Measurements from ENCODE around the gene ZNF93.
A peak's percentile ranks its signal among the peaks of the same experiment; 100 is the strongest.
"Not testable (repeated sequence)": the region's sequence is repeated elsewhere in the genome, so short reads cannot be mapped to it uniquely, and the experiment has no call there.

ZNF93 gene

DNA sequence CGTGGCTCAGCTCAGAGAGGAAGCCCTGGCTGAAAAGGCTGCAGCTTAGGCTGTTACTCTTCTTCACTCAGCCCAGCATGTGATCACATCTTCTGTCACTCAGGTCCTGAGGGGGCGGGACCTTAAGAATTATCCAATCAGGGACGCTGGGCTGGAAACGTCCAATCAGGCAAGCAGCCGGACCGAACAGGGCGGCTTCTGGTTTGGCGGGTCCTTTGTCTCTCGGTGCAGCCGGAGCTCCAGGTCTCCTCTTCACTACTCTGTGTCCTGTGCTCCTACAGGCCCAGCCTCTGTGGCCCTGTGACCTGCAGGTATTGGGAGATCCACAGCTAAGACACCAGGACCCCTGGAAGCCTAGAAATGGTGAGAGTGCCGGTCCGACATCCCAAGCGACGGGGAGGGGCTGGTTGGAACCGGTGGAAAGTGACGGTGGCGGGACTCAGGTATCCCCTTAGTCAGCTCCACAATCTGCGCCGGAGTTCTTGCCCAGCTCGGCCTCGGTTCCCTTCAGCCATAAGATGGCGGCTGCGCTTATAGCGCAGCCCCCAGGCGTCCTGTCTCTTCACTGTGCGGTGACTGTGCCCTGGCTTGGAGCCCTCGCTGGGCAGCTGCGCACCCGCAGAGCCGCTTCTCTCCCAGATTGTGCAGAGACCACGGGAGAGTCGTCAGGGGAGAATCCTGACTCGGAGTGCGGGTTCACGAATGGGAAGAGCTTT lies at the start of gene ZNF93:
Gene ZNF93 (plus strand): TSS at position 218 of the 716 bp plus-strand sequence. CDS start 143 bp downstream, at position 361.
- DNase-seq, result peak; percentile 90

DNA sequence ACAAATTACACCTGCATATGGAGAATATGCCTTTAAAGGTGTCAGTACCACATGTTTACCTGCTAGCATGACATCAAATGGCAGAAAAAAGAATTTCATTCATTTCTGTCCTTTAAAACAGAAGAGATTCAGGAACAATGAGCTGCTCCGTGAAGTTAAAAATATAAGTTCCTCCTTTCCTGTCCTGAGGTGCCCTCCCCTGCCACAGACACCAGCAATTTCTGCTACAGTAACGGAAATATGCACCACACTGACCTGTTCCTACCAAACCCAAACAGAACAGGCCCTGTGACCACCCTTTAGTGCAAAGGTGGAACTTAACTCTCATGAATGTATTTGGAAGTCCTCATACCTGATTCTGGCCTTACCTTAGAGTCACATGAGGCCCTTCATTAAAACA lies 49.0 kb upstream of the ZNF93 start:
- not testable (repeated sequence) for DNase-seq

DNA sequence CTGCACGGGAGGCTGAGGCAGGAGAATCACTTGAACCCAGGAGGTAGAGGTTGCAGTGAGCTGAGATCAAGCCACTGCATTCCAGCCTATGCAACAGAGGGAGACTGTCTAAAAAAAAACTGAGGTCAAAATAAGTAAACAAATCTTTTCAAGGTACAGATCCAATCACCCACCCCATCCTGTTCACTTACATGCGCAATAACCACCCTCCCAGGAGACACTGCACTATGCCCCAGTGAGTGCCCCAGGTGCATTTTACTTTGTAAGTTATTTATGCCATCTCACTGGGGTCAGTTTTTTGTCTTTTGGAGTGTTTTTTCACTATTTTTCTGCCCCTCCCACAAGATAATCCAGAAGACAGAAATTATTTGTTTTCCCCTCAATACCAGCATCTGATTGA lies 42.0 kb upstream of the ZNF93 start:
- no peak for DNase-seq

DNA sequence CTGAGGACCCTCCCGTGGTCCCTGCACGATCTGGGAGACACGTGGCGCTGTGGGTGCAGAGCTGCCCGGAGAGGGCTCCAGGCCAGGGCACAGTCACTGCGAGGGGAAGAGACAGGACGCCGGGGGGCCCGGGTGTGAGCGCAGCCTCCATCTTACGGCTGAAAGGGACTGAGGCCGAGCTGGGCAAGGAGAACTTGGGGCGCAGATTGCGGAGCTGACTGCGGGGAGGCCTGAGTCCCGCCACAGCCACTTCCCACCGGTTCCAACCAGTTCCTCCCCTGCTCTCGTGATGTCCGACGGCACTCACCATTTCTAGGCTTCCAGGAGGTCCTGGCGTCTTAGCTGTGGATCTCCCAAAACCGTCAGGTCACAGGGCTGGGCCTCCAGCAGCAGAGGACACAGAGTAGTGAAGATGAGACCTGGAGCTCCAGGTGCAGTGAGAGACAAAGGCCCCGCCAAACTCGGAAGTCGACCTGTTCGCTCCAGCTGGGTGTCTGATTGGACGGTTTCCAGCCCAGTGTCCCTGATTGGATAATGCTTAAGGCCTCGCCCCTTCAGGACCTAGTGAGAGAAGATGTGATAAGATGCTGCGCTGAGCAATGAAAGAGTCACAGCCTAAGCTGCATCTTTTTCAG lies 39.9 kb upstream of the ZNF93 start:
- no peak for DNase-seq

DNA sequence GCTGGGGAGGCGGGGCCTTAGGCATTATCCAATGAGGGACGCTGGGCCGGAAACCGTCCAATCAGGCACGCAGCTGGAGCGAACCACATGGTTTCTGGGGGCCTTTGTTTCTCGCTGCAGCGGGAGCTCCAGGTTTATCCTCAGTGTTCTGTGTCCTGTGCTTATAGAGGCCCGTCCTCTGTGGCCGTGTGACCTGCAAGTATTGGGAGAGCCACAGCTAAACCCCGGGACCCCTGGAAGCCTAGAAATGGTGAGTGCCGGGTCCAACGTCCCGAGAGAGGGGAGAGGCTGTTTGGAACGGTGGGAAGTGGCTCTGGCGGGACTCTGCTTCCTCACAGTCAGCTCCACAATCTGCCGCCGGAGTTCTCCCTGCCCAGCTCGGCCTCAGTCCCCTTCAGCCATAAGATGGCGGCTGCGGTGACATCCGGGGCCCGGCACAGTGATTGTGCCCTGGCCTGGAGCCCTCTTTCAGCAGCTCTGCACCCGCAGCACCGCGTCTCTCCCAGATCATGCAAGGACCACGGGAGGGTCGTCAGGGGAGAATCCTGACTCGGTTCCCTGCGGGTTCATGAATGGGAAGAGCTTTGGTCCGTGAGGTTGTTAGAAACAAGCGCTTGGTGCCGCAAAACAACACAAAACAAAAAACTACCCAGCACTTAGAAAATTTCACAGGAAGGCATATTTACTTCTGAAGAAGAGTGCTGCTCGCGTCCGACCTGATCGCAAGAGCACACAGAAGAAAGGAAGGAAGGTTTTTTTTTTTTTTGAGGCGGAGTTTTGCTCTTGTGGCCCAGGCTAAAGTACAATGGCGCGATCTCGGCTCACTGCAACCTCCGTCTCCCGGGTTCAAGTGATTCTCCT lies 34.8 kb upstream of the ZNF93 start, which contains the start of gene ZNF253:
Gene ZNF253 (plus strand): TSS at position 133 of the 861 bp plus-strand sequence. CDS start 115 bp downstream, at position 248.
- peak; percentile 81 for DNase-seq

DNA sequence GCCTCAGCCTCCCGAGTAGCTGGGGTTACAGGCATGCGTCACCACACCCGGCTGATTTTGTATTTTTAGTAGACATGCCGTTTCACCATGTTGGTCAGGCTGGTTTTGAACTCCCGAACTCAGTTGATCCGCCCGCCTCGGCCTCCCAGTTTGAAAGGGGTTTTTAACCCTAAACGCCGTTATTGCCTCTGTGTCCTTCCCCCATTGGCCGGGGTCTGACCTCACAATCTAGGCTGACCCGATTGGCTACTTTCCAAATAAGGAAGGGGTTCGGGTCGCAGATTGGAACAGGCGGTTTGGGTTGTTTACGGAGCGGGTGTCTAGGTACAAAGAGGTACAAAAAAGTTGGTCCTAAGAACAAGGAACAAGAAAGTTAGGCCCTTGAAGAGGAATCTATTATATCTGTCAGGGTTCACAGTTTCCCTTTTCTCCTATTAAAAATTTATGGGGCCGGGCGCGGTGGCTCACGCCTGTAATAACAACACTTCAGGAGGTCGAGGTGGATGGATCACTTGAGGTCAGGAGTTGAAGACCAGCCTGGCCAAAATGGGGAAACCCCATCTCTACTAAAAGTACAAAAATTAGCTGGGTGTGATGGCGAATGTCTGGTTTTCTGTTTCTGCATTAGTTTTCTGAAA lies 34.0 kb upstream of the ZNF93 start:
- DNase-seq, result no peak

DNA sequence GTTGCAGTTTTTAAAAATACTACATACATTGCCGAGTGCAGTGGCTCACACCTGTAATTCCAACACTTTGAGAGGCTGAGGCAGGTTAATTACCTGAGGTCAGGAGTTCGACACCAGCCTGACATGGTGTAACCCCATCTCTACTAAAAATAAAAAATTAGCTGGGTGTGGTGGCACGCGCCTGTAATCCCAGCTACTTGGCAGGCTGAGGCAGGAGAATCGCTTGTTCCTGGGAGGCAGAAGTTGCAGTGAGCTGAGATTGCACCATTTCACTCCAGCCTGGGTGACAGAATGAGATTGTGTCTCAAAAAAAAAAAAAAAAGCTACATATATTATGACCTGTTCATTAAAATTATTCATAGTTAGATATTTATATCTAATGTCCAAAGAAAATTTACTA lies 30.7 kb upstream of the ZNF93 start:
- DNase-seq, result not testable (repeated sequence)

DNA sequence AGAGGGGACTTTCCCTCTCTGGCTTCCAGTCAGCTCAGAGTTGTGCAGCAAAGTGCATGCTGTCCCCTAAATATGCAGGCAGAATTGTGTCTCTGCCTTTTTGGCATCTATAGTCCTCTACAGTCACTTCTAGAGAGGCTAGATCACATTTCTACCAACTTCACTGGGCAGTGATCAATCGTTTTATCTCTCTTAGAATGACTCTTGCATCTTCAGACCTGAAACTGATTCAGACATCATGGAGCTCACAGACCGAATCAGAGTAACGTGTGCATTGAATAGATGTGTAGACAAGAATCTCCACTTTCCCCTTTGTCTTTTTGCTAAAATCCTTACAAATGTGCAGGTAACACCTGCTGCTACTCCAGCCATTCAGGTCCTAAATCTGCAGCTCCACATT lies 28.8 kb upstream of the ZNF93 start:
- no peak for DNase-seq

DNA sequence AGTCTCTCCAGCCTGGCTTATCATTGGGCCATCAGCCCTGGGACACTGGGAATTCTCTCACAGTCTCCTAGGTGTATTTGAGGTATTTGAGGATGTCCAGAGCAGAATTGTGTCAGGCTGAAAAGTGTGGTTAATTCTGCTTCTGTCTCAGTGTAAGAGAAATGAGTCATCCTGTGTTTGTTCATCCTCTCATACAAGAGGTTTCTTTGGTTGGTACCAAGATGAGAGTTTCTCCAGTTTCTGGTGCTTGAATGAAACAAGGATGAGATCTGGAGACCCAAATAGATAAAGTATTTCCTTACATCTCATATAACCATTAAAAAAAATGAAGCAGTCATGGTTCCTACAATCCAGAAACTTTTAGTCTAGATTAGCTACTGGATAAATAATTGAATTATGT lies 27.4 kb upstream of the ZNF93 start:
- DNase-seq, result no peak

DNA sequence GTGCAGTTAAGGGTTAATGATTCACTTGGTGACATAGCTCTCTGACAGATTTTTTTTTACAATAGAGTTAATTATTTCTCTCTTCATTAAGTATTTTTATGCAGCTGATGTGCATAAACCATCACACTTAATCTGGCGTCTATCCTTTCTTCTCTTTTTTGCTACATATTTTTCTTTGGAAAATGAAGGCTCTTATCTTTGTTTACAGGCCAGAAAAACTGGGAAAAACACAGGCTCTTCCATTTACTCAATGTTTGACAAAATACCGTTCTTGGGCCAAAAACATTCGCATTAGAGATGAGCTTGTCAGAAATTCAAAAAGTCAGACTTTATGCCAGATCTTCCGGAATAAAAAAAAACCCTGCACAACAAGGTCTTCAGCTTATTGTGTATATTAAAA lies 23.0 kb upstream of the ZNF93 start:
- no peak for DNase-seq

DNA sequence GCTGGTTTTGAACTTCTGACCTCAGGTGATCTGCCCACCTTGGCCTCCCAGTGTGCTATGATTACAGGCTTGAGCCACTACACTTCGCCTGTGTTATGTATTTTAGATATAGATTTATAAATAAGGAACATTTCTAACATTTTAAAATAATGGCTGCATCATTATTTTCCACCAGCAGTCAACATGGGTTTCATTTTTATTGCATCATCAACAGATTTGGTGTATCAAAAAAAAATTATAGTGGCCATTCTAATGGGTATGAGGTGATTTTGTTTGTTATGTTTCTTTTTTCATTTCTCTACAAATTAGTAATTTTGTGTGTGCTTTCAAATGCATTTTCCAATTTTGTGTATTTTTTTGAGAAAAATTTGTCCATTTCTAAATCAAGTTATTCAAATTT lies 16.2 kb upstream of the ZNF93 start:
- no peak for DNase-seq

DNA sequence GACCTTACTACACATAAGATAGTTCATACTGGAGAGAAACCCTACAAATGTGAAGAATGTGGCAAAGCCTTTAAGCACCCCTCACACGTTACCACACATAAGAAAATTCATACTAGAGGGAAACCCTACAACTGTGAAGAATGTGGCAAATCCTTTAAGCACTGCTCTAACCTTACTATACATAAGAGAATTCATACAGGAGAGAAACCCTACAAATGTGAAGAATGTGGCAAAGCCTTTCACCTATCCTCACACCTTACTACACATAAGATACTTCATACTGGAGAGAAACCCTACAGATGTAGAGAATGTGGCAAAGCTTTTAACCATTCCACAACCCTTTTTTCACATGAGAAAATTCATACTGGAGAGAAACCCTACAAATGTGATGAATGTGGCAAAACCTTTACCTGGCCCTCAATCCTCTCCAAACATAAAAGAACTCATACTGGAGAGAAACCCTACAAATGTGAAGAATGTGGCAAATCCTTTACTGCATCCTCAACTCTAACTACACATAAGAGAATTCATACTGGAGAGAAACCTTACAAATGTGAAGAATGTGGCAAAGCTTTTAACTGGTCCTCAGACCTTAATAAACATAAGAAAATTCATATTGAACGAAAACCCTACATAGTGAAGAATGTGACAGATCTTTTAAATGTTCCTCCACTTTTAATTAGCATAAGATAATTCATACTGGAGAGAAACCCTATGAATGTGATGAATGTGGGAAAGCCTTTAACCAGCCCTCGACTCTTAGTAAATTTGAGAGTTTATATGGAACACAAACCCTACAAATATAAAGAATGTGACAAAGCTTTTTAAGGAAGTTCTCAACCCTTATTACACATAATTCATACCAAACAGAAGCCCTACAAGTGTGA lies 8.4 kb upstream of the ZNF93 start:
- not testable (repeated sequence) for DNase-seq

DNA sequence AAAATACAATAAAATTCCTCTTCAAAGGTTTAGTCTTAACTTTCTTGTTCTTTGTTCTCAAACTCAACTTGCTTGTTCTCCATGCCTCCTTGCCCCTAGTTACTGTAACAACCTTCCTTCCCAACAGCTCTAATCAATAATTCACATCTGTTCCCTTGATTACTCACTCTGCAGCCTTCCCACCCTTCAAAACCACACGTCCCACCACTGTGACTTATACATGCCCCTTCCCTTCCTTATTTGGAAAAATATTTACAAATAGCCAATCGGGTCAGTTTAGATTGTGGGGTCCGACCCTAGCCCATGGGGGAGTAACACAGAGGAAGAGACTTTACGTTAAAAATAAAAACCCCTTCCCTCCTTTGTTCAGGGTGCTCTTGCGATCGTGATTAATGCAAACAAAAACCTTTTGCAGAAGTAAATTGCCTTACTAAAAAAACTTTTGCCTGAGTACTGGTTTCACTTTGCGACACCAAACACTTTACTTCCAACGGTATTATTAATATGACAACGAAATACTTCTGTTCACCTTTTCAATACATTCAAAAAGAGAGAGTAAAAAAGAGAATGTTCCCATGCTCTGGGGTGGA lies 512 bp upstream of the ZNF93 start:
- no peak for DNase-seq

DNA sequence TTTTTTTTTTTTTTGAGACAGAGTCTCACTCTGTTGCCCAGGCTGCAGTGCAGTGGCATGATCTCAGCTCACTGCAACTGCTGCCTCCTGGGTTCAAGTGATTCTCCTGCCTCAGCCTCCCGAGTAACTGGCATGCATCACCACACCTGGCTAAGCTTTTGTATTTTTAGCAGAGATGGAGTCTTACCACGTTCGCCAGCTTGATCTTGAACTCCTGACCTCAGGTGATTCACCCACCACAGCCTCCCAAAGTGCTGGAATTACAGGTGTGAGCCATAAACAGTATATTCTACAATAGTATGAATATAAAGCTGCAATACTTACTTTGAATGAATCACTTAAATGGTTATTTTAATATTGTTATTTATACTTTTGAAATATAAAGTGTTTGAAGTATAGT lies 6.8 kb downstream of the ZNF93 start:
- not testable (repeated sequence) for DNase-seq

DNA sequence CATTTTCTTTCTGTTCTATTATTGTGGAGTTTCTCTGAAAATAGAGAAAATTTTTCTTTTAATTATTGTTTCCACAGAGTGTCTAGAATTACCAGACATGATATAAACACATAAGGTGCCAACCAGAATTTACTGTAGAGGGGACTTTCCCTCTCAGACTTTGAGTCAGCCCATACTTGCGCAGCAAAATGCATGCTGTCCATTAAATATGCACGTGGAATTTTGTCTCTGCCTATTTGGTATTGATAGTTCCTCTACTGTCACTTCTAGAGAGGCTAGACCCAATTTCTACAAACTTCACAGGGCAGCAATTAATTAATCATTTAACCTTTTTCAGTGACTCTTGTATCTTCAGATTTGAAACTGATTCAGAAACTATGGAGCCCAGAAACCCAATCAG lies 8.9 kb downstream of the ZNF93 start:
- DNase-seq, result no peak

DNA sequence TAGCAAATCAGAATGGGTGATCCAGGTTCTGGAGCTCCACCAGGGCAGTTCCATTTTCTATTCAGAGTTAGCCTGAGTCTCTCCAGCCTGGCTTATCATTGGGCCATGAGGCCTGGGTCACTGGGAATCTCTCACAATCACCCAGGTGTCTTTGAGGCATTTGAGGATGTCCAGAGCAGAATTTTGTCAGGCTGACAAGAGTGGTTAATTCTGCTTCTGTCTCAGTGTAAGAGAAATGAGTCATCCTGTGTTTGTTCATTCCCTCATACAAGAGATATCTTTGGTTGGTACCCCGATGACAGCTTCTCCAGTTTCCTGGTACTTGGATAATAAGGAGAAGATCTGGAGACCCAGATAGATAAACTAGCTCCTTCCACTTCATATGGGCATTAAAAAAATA lies 10.4 kb downstream of the ZNF93 start:
- no peak for DNase-seq

DNA sequence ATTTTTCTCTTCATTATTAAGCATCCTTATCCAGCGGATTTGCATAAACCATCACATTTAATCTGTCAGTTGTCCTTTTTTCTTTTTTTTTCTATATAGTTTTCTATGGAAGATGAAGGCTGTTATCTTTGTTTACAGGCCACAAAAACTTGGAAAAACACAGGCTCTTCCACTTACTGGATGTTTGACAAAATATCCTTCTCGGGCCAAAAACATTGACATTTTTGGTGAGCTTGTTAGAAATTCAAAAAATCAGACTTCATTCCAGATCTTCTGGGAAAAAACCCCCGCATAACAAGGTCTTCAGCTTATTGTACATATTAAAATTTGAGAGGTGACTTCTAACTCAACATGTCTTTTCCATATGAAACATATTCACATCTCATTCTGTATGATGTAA lies 13.8 kb downstream of the ZNF93 start:
- DNase-seq, result no peak

DNA sequence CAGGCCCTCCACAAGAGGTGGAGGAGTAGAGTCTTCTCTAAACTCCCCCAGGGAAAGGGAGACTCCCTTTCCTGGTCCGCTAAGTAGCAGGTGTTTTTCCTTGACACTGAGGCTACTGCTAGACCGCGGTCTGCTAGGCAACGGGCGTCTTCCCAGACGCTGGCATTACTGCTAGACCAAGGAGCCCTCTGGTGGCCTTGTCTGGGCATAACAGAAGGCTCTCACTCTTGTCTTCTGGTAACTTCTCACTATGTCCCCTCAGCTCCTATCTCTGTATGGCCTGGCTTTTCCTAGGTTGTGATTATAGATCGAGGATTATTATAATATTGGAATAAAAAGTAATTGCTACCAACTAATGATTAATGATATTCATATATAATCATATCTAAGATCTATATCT lies 29.7 kb downstream of the ZNF93 start:
- not testable (repeated sequence) for DNase-seq

DNA sequence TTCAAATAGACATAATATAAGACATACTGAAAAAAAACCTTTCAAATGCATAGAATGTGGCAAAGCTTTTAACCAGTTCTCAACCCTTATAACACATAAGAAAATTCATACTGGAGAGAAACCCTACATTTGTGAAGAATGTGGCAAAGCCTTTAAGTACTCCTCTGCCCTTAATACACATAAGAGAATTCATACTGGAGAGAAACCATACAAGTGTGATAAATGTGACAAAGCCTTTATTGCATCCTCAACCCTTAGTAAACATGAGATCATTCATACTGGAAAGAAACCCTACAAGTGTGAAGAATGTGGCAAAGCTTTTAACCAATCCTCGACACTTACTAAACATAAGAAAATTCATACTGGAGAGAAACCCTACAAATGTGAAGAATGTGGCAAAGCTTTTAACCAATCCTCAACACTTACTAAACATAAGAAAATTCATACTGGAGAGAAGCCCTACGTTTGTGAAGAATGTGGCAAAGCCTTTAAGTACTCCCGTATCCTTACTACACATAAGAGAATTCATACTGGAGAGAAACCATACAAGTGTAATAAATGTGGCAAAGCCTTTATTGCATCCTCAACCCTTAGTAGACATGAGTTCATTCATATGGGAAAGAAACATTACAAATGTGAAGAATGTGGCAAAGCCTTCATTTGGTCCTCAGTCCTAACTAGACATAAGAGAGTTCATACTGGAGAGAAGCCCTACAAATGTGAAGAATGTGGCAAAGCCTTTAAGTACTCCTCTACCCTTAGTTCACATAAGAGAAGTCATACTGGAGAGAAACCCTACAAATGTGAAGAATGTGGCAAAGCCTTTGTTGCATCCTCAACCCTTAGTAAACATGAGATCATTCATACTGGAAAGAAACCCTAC lies 32.9 kb downstream of the ZNF93 start:
- not testable (repeated sequence) for DNase-seq

DNA sequence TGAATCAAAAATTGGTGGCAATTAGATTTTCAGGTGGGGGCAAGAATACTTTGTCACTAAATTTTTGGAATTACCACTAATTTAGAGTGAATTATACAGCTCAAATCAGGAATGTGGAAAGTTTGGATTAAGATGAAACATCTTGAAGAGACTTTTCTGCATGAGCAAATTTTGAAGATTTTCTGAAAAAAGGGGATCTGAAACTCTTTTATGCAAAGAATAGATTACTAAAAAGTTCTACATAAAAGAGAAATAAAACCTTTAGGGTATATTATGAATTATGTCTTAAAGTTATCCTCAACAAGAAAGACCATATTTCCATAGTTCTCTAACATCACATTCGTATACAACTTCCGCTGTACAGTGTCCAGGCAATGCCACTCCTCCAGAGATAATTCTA lies 36.7 kb downstream of the ZNF93 start:
- DNase-seq, result no peak

DNA sequence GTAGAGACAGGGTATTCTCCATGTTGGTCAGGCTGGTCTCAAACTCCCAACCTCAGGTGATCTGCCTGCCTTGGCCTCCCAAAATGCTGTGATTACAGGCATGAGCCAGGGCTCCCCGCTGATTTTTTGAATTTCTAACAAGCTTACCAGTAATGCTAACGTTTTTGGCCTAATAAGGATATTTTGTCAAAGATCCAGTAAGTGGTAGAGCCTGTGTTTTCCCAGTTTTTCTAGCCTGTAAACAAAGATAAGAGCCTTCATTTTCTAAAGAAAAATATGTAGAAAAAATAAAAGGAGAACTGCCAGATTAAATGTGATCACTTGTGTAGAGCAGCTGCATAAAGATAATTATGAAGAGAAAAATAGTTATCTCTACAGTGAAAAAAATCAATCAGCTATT lies 37.7 kb downstream of the ZNF93 start:
- DNase-seq, result no peak
